ENCODE data around the gene CHAF1B.

- TF ChIP-seq CTCF (IDR thresholded peaks at IDR 0.05) (no peak), POLR2A (IDR thresholded peaks at IDR 0.05) (no peak)
Observed at GRCh38 chr21:36441715-36442114, 56.5 kb downstream of the CHAF1B start.

Data from ovary (tissue), 3 donors.